NCI-H82 treated with DMSO at 0.1 percent for 48 hours (cell line): ENCODE data around the gene FOXP2.

Source experiments
- DNase-seq: peaks from one replicate; lab custom pipeline; 2025; ENCODE audit not compliant: unreplicated experiment; lab: John Stamatoyannopoulos, UW

FOXP2 gene

GRCh38 chr7:114703677-114704076 lies 289.1 kb downstream of the FOXP2 start:
- DNase-seq: no peak

- no peak for DNase-seq
Observed at GRCh38 chr7:114708646-114709045, 294.0 kb downstream of the FOXP2 start.

- DNase-seq: no peak
Observed at GRCh38 chr7:114710499-114710898, 295.9 kb downstream of the FOXP2 start.

GRCh38 chr7:114711241-114711640 lies 296.6 kb downstream of the FOXP2 start:
- no peak for DNase-seq

GRCh38 chr7:114715907-114716306 lies 301.3 kb downstream of the FOXP2 start:
- DNase-seq: no peak

- DNase-seq: no peak
Observed at GRCh38 chr7:114718861-114719260, 304.2 kb downstream of the FOXP2 start.

GRCh38 chr7:114720725-114721124 lies 306.1 kb downstream of the FOXP2 start:
- DNase-seq: no peak

GRCh38 chr7:114722562-114722961 lies 307.9 kb downstream of the FOXP2 start:
- no peak for DNase-seq

GRCh38 chr7:114723308-114723707 lies 308.7 kb downstream of the FOXP2 start:
- no peak for DNase-seq

GRCh38 chr7:114740095-114740494 lies 325.5 kb downstream of the FOXP2 start:
- DNase-seq: no peak

- no peak for DNase-seq
Observed at GRCh38 chr7:114740941-114741340, 326.3 kb downstream of the FOXP2 start.

- DNase-seq: no peak
Observed at GRCh38 chr7:114741911-114742310, 327.3 kb downstream of the FOXP2 start.
